Calu3 (cell line): ENCODE data around the gene TENM4. TPM values are rescaled to one million over a fixed set of nuclear protein-coding genes. Genes with fewer than 3 reads are reported as not detected.

Source experiments
- BruUV-seq: library from RNA; stranded (reverse); fragments of 400-500 nt; replicated peaks from 2 replicates; lab custom pipeline; 2021; lab: Mats Ljungman, UMichigan
- CTCF ChIA-PET: fragments of 300-600 bp; sonication (Branson Sonifier 250); formaldehyde crosslinking; loops from one replicate; lab custom pipeline; 2022; ENCODE audit warnings: antibody characterized with exemption; lab: Charles Lee
- DNase-seq: peaks from one replicate; pipeline ENCODE4 v3.0.0; 2022
- H3K27ac Mint-ChIP-seq: one replicate; pipeline ENCODE4 v1.8.0; 2022; ENCODE audit warnings: mixed read lengths; ENCODE audit not compliant: unreplicated experiment
- H3K27me3 Mint-ChIP-seq: one replicate; pipeline ENCODE4 v1.8.0; 2022; ENCODE audit warnings: mixed read lengths; ENCODE audit not compliant: unreplicated experiment
- H3K36me3 Mint-ChIP-seq: one replicate; pipeline ENCODE4 v1.8.0; 2022; ENCODE audit warnings: mild to moderate bottlenecking, moderate library complexity, mixed read lengths; ENCODE audit not compliant: insufficient read depth, unreplicated experiment
- H3K4me1 Mint-ChIP-seq: one replicate; pipeline ENCODE4 v1.8.0; 2022; ENCODE audit warnings: mild to moderate bottlenecking, low read depth, mixed read lengths; ENCODE audit not compliant: unreplicated experiment
- H3K4me3 Mint-ChIP-seq: one replicate; pipeline ENCODE4 v1.8.0; 2022; ENCODE audit warnings: mild to moderate bottlenecking, low read depth, moderate library complexity, mixed read lengths; ENCODE audit not compliant: unreplicated experiment
- H3K9me3 Mint-ChIP-seq: one replicate; pipeline ENCODE4 v1.8.0; 2022; ENCODE audit warnings: low read depth, mixed read lengths; ENCODE audit not compliant: unreplicated experiment
- CTCF ChIP-seq: fragments of 200-600 bp; IDR thresholded peaks from one replicate; pipeline ENCODE4 v1.8.0; 2022; ENCODE audit warnings: antibody characterized with exemption; ENCODE audit not compliant: unreplicated experiment
- intact Hi-C: fragments of 100-400 bp; cut with micrococcal nuclease; formaldehyde crosslinking; loops from one replicate; pipeline ENCODE4 v1.10.0; 2022; ENCODE audit not compliant: unreplicated experiment
- total RNA-seq: library from RNA; stranded (reverse); gene quantifications from 2 replicates; pipeline ENCODE4 v1.2.3, GENCODE V29; 2022

The TENM4 gene
- total RNA-seq, 1 experiment from 2014 or later, result not detected

GRCh38 chr11:79030448-79030847 is 410.4 kb downstream of the TENM4 start:
- intact Hi-C loops, result no loop called here
- TF ChIP-seq CTCF, result no peak
- H3K4me3 Mint-ChIP-seq, result no peak overlapping the region
- DNase-seq, result no peak
- BruUV-seq, result no TSS peak
- H3K27me3 Mint-ChIP-seq, result peaks cover 74% of the 10 kb centered on the region
- H3K36me3 Mint-ChIP-seq, result no peaks in the 10 kb centered on the region
- H3K9me3 Mint-ChIP-seq, result no peaks in the 10 kb centered on the region
- CTCF ChIA-PET, result no interaction called here
- H3K4me1 Mint-ChIP-seq, result no peaks in the 10 kb centered on the region
- H3K27ac Mint-ChIP-seq, result no peak overlapping the region

- no peaks in the 10 kb centered on the region for H3K36me3 Mint-ChIP-seq
- no peaks in the 10 kb centered on the region for H3K9me3 Mint-ChIP-seq
- intact Hi-C loops, result no loop called here
- H3K4me1 Mint-ChIP-seq, result no peaks in the 10 kb centered on the region
- CTCF ChIA-PET, result no interaction called here
- DNase-seq, result no peak
- no peak overlapping the region for H3K27ac Mint-ChIP-seq
- TF ChIP-seq CTCF, result no peak
- no peak overlapping the region for H3K4me3 Mint-ChIP-seq
- BruUV-seq, result no TSS peak
- H3K27me3 Mint-ChIP-seq, result peaks cover 70% of the 10 kb centered on the region
These were observed 412.6 kb downstream of the TENM4 start for GRCh38 chr11:79028225-79028624.

GRCh38 chr11:79026803-79027445 is 413.9 kb downstream of the TENM4 start:
- peaks cover 70% of the 10 kb centered on the region for H3K27me3 Mint-ChIP-seq
- CTCF ChIA-PET, result no interaction called here
- no peaks in the 10 kb centered on the region for H3K36me3 Mint-ChIP-seq
- no peak for DNase-seq
- no TSS peak for BruUV-seq
- intact Hi-C loops, result no loop called here
- no peaks in the 10 kb centered on the region for H3K4me1 Mint-ChIP-seq
- TF ChIP-seq CTCF, result no peak
- H3K4me3 Mint-ChIP-seq, result no peak overlapping the region
- no peak overlapping the region for H3K27ac Mint-ChIP-seq
- no peaks in the 10 kb centered on the region for H3K9me3 Mint-ChIP-seq

GRCh38 chr11:79025622-79026021 is 415.2 kb downstream of the TENM4 start:
- DNase-seq, result no peak
- Mint-ChIP-seq H3K36me3 (no peaks in the 10 kb centered on the region), H3K27me3 (peaks cover 70% of the 10 kb centered on the region), H3K4me1 (no peaks in the 10 kb centered on the region), H3K9me3 (no peaks in the 10 kb centered on the region), H3K4me3 (no peak overlapping the region), H3K27ac (no peak overlapping the region)
- intact Hi-C loops, result no loop called here
- BruUV-seq, result no TSS peak
- no peak for TF ChIP-seq CTCF
- CTCF ChIA-PET, result no interaction called here
